ENCODE measurements around the gene RAD9A. TPM values are rescaled to one million over a fixed set of nuclear protein-coding genes. Genes with fewer than 3 reads are reported as not detected.

Gene RAD9A
- total RNA-seq, 2 donors from 2014 or later: 21.5 to 40.5 TPM

DNA sequence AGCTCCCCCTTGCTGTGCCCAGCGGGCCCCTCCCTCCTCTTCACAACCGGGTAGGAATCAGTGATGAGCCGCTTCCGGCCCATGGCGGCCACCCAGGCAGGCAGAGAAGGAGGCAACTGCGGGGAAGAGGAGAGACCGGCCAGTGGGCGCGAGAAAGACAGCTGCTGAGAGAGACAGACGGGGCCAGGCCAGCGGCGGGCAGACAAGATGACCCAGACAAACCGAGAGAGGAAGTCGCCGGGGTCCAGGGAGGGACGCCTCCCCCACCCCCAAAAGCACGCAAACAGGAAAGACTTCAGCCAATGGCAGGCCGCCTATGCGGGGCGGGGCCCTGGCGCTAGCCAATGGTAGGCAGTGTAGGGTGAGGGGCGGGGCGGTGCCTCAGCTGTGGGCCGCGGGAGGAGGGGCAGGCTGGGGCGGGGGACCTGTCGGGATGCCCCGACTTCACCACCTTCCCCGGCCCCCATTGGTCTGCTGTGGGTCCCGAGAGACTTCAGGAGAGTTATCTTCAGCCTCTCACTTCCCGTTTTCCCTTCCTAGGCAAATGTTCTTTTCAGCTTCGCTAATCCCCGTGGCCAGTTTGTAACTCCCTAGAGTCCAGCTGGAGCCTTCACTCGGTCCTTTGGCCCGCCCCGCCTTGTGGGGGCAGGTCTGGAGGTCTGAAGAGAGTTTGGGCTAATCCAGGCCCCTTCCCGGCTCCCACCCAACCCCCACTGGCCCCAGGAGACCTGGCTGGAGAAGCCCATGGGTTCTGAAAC lies 38.3 kb upstream of the RAD9A start, which contains the start of gene POLD4:
TSS of gene POLD4 (minus strand) at position 230 of the 758 bp plus-strand sequence. CDS start at position 83, 147 bp downstream.
- DNase-seq (peak; percentile 92 to 95 (median 94)), ATAC-seq (peak; percentile 90)
- no peaks in the 10 kb centered on the region for H3K27me3 Mint-ChIP-seq
- H3K4me1 Mint-ChIP-seq: peaks cover 57% of the 10 kb centered on the region
- H3K36me3 Mint-ChIP-seq (ENCODE audit: low read depth): no peaks in the 10 kb centered on the region
- H3K4me3 Mint-ChIP-seq: peak within 1 kb of the TSS; percentile 98
- no peaks in the 10 kb centered on the region for H3K9me3 ChIP-seq (ENCODE audit: control insufficient read depth, low read length, poor library complexity, severe bottlenecking)
- H3K27ac Mint-ChIP-seq: peak within 1 kb of the TSS; percentile 97

DNA sequence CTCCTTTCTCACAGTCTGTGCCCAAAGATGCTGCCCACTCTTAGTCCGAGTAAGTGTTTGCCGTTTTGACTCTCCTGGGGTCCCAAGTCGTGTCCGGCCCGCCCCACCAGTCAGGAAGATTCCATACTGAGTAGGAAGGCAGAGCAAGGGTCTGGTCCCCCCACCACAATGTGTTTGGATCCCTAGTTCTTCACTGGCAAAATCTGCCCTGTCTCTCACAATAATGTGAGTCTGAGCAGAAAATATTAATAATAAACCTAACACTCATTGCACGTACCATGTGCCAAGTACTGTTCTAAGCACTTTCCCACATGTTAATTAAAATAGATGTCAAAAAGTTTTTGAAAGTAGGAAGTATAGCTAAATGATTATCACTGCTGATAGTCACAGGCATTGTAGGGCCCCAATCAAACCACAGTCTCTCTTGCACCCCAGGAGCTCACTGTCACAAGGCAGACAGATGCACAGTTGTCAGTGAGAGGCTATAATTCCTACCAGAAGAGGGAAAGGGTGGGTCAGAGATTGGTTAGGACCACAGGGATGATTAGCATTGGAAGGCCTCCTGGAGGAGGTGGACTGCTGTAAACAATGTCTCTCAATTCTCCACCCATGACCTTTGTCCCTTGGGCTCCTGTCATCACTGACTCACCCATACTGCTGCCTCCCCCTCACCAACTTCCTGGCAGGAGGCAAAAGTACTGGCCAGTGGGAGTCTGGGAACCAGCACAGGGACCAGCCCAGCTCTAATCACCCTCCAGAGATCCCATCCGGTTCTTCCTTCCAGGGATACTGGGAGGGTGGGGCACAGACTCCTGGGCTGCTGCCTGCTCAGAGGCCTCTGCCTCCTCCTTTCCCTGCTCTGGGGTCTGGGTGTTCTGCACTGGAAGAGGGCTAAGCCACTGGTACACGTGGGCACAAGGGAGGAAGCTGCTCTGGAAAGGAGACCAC lies 37.4 kb upstream of the RAD9A start:
- Mint-ChIP-seq H3K36me3 (ENCODE audit: low read depth) (no peaks in the 10 kb centered on the region), H3K27me3 (no peaks in the 10 kb centered on the region), H3K4me3 (peak overlapping the region; percentile 98), H3K4me1 (peaks cover 50% of the 10 kb centered on the region), H3K27ac (peak overlapping the region; percentile 97)
- DNase-seq: no peak
- no peaks in the 10 kb centered on the region for H3K9me3 ChIP-seq (ENCODE audit: control insufficient read depth, low read length, poor library complexity, severe bottlenecking)
- no peak for ATAC-seq

DNA sequence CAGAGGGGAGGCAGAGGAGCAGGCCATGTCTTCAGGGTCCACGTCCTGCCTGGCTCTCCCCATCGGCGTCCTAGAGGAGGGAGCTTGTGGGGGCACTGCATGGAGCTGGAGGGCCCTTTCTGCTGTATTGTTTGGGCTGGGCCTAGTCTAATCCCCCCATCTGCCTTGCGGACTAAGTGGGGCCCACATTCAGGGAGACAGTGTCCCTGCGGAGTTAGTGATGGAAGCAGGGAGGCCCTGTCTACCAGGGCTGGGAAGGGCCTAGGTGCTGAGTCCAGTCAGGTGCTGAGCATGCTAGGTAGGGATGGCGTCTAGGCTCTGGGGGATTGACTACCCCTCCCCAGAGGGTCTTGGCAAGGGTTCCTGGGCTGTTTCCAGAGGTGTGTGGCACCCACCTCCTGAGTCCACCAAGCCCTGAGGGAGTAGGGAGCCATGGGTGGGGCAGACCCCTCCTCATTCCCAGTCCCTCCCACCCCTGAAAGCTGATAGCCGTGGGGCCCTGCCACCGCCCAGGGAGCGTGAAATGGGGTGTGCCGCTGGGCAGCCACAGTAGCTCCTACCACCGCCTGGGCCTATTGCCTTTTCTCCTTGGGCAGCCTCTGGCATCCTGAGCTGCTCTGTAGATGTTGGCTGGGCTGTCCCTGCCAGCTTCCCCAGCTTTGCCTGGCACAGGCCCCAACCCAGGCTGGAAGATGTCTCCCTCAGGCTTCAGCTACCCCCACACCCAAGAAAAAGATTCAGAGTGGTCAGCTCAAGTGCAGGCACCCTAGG lies 36.6 kb upstream of the RAD9A start:
- H3K4me3 Mint-ChIP-seq: no peak overlapping the region
- no peaks in the 10 kb centered on the region for H3K27me3 Mint-ChIP-seq
- ATAC-seq (no peak), DNase-seq (no peak)
- H3K4me1 Mint-ChIP-seq: peaks cover 43% of the 10 kb centered on the region
- no peaks in the 10 kb centered on the region for H3K36me3 Mint-ChIP-seq (ENCODE audit: low read depth)
- no peaks in the 10 kb centered on the region for H3K9me3 ChIP-seq (ENCODE audit: control insufficient read depth, low read length, poor library complexity, severe bottlenecking)
- H3K27ac Mint-ChIP-seq: peak overlapping the region; percentile 97

DNA sequence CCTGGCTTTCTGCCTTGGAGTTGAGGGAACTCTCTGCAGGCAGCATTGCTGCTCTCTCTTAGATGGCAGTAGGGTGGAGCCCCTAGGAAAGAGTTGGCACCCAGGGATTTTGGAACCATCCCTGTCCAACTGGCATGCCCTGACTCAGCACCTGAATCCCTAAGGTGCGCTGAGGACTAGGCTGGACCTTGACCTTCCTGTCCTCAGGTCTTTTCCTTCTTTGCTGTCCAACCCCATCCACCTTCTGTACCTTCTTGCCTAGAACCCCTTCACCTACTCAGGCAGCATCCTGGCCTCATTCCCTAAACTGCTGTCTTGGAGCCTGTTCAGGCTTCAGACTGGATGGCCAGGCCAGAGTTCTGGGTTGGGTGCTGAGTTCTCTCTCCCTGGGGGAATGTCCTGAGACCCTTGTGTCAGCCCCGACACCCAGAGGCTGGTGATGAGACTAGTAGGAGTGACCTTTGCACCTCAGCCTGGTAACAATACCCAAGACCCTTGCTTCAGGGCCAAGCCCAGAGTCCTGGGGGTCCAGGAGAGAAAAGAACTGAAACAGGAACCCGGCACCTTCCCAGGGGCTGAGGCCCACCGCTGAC lies 35.9 kb upstream of the RAD9A start:
- no peaks in the 10 kb centered on the region for H3K9me3 ChIP-seq (ENCODE audit: control insufficient read depth, low read length, poor library complexity, severe bottlenecking)
- ATAC-seq (no peak), DNase-seq (no peak)
- no peak overlapping the region for H3K4me3 Mint-ChIP-seq
- peaks cover 43% of the 10 kb centered on the region for H3K4me1 Mint-ChIP-seq
- H3K36me3 Mint-ChIP-seq (ENCODE audit: low read depth): no peaks in the 10 kb centered on the region
- no peaks in the 10 kb centered on the region for H3K27me3 Mint-ChIP-seq
- no peak overlapping the region for H3K27ac Mint-ChIP-seq

DNA sequence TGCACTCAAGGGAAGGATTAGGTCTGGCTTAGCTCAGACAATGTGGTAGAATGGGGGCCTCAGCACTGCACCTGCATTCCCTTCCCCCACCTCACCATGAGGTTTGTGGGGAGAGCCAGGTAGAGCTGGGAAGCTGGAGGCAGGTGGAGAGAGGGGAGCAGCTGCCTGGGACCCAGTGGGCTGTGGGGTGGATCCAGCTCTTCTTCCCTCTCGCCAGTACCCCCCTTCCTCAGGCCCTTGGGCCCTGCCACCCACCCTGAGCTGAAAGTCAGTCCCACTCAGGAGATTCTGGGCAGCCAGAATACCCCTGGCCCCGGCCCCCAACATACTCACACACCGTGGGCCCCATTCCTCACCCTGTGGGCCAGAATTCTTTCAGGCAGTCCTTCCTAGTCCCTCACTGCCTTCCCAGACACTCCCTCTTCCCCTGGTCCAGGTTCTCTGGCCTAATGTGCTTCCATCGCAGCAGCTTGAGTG lies 35.4 kb upstream of the RAD9A start:
- Mint-ChIP-seq H3K4me1 (peaks cover 41% of the 10 kb centered on the region), H3K36me3 (ENCODE audit: low read depth) (no peaks in the 10 kb centered on the region), H3K4me3 (peak overlapping the region; percentile 88), H3K27me3 (no peaks in the 10 kb centered on the region), H3K27ac (peak overlapping the region; percentile 94)
- DNase-seq (no peak), ATAC-seq (no peak)
- H3K9me3 ChIP-seq (ENCODE audit: control insufficient read depth, low read length, poor library complexity, severe bottlenecking): no peaks in the 10 kb centered on the region

DNA sequence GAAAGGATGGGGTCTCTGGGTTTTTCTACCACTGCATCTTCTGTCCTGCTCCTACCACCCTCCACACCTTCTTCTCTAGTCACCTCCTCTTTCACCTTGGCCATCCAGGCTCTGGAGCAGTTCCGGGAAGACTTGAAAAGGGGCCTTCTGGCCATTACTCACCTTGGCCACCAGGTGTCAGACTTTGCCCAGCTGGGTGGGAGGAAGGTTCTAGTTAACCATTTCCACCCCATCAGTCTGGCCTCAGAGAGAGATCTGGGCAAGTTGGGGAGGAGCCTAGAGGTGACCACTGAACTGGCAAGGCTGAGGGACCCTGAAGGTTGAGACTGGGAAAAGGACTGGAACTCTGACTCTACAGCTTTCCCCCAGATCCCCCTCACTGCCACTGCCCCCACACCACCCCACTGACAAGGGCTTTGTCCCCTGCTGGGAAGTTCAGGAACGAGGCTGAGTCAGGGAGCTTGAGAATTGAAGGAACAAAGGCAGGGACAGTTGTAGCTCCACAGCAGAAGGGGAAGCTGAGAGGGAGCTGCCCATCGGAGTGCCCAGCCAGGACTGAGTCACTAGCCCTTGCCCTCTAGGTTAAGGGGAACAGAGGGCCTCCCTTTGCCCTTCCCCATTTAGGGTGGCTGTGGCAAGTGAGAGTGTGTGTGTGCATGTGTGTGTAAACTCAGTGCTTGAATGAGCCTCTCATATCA lies 34.8 kb upstream of the RAD9A start:
- peak overlapping the region; percentile 88 for H3K4me3 Mint-ChIP-seq
- no peaks in the 10 kb centered on the region for H3K36me3 Mint-ChIP-seq (ENCODE audit: low read depth)
- H3K27ac Mint-ChIP-seq: peak overlapping the region; percentile 94
- no peaks in the 10 kb centered on the region for H3K9me3 ChIP-seq (ENCODE audit: control insufficient read depth, low read length, poor library complexity, severe bottlenecking)
- DNase-seq (peak; percentile 46 to 61 (median 57)), ATAC-seq (no peak)
- no peaks in the 10 kb centered on the region for H3K27me3 Mint-ChIP-seq
- peaks cover 44% of the 10 kb centered on the region for H3K4me1 Mint-ChIP-seq

DNA sequence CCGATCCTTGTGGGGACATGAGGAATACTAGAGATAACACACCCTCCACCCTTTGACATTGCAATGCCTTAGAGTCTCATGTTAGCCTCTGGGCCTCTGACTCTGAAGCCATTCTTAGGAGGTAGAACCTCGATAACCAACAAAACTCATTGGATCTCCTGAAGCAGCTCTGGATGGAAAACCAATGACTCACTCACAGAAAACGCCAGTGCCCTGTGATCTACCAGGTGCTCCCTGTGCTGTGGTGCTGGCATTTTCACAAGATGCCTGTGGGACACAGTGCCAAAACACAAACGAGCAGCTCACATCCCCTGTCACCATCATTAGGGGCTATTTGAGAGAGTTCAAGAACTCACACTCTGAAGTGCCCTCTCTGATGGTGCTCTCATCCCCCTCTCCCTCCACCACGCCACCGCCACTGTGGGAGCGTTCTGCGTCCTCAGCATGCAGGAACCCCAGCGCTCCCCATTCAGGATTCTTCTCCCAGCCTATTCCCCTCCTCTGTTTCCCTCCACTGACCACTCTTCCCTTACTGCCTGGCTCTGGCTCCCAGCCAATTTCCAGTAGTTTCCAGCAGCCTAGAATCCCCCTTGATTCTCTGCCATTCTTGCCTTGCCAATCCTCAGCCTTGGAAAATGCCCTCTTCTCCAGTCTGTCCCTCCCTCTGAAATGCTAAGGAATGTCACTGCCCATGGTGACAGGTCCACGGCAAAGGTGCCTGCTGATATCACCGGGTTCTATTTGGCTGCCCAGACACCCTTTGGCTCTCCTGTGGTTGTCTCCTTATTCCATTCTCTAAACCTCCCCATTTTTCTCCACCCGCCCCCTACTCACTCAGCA lies 33.7 kb upstream of the RAD9A start:
- ATAC-seq (no peak), DNase-seq (no peak)
- no peak overlapping the region for H3K4me3 Mint-ChIP-seq
- H3K27me3 Mint-ChIP-seq: no peaks in the 10 kb centered on the region
- no peaks in the 10 kb centered on the region for H3K36me3 Mint-ChIP-seq (ENCODE audit: low read depth)
- H3K9me3 ChIP-seq (ENCODE audit: control insufficient read depth, low read length, poor library complexity, severe bottlenecking): no peaks in the 10 kb centered on the region
- H3K4me1 Mint-ChIP-seq: peaks cover 48% of the 10 kb centered on the region
- H3K27ac Mint-ChIP-seq: peak overlapping the region; percentile 53

DNA sequence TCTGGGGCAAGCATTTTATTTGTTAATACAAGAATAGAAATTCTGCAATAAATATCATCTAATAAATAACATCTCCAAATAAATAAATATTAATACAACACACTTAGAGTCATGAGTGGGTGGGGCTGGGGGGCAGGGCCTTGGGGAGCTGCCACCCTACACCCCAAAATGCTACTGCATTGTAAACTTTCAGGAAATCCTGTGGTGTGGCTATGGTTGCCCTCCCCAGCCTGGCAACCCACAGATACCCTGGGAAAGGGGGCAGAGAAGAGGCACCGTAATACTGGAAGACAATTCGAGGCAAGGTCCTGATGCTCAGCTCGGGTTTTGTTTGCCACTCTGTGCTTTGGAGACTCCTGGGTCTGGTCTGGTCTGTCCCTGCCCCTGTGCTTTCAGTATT lies 27.6 kb upstream of the RAD9A start:
- peak; percentile 75 for ATAC-seq
- Mint-ChIP-seq H3K4me3 (peak overlapping the region; percentile 57), H3K27me3 (no peaks in the 10 kb centered on the region), H3K4me1 (peaks cover 66% of the 10 kb centered on the region), H3K27ac (peak overlapping the region; percentile 84), H3K36me3 (ENCODE audit: low read depth) (peaks cover 7% of the 10 kb centered on the region)
- no peak for DNase-seq
- H3K9me3 ChIP-seq (ENCODE audit: control insufficient read depth, low read length, poor library complexity, severe bottlenecking): no peaks in the 10 kb centered on the region

DNA sequence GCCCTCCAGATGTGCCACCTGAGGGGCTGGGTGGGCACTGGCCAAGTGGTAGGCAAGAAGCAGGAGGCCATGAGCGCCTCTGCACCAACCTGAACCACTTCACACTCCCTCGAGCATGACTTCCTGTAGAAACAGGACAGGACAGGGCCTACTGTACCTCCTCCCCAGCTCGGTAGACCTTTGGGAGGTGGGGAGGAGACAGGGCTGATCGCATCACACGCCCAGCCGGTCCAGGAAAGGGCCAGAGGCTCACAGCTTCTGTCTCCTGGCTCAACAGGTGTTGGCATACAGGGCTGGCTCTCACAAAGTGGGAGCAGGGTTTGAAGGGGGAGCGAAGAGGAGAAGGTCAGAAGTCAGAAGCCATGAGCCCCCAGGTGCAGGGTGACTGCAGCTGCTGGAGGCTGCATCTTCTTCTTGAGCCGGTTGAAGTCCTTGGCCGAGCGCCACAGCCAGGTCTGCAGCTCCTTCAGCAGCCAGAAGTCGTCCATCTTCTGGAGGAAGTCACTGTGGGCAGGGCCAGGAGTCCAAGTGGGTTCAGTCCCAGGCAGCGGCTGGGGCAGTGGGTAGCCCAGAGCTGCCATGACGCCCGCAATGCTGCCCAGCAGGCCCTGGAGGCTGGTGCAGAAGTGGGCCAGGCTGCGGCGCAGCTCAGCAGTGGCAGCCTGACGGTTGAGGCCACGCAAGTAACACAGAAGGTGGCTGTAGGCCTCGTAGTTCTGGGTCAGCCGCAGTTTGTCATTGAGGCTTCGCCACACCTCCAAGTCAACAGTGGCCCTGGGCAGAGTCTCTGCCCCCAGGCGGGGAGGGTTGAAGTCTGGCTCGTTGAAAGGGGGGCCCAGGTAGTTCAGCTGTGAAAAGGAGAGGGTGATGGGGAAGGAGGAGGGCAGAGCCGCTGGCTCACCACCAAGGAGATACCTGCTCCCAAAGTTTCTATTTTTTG lies 26.7 kb upstream of the RAD9A start:
- Mint-ChIP-seq H3K27me3 (no peaks in the 10 kb centered on the region), H3K27ac (peak overlapping the region; percentile 84), H3K36me3 (ENCODE audit: low read depth) (peaks cover 7% of the 10 kb centered on the region), H3K4me1 (peaks cover 74% of the 10 kb centered on the region), H3K4me3 (peak overlapping the region; percentile 57)
- ATAC-seq (no peak), DNase-seq (no peak)
- no peaks in the 10 kb centered on the region for H3K9me3 ChIP-seq (ENCODE audit: control insufficient read depth, low read length, poor library complexity, severe bottlenecking)

DNA sequence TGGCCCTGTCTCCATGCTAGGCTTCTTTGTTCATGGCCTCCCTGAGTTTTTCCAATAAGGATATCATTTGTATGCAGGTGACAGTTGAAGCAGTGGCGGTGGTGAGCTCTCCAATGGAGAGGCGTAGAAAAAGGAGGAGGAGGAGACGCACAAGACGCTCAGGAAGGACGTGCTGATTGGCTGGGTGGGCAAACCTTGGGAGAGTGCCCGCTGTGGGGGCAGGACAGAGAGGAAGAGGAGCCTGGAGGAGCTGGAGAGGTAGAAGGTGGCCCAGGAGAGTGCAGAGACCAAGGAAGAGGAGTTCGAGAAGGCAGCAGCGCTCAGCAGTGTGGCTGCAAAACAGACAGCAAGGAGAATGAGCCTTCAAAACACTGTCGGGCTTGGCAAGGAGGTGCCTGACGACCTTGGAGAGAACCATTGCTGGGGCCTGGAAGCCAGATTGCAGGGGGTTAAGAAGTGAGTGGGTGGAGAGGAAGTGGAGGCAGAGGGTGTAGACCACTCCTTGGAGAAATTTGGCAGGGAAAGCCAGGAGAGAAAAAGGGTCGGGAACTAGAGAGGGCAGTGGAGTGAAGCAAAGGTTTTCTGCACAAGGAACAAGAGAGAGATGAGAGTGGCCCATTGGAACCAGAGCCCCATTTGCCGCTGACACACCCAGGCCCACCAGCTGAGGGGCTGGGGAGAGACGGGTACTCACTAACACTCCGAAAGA lies 25.9 kb upstream of the RAD9A start:
- DNase-seq (no peak), ATAC-seq (no peak)
- H3K27me3 Mint-ChIP-seq: no peaks in the 10 kb centered on the region
- no peaks in the 10 kb centered on the region for H3K9me3 ChIP-seq (ENCODE audit: control insufficient read depth, low read length, poor library complexity, severe bottlenecking)
- H3K4me3 Mint-ChIP-seq: peak overlapping the region; percentile 41
- peak overlapping the region; percentile 79 for H3K27ac Mint-ChIP-seq
- peaks cover 7% of the 10 kb centered on the region for H3K36me3 Mint-ChIP-seq (ENCODE audit: low read depth)
- peaks cover 80% of the 10 kb centered on the region for H3K4me1 Mint-ChIP-seq
